GM12878 (cell line): Measurements from ENCODE around the gene RIPK4. TPM values are rescaled to one million over a fixed set of nuclear protein-coding genes. Genes with fewer than 3 reads are reported as not detected.

Source experiments
- ATAC-seq: fragments of 200-7000 bp; cut with Tn5 transposase; 3 replicates; pipeline ENCODE4 v1.9.1; 2020; ENCODE audit warnings: mild to moderate bottlenecking, moderate library complexity
- BruUV-seq: library from RNA; stranded (reverse); fragments of 400-500 nt; replicated peaks from 2 replicates; lab custom pipeline; 2021; lab: Mats Ljungman, UMichigan
- CTCF ChIA-PET: fragments of 300-600 bp; sonication (Branson Sonifier 250); formaldehyde crosslinking; extraction: SDS; loops from one replicate; lab custom pipeline; 2021; ENCODE audit warnings: inconsistent platforms; lab: Yijun Ruan, JAX
- POLR2A ChIA-PET: fragments of 350-600 bp; formaldehyde crosslinking; extraction: SDS; loops from one replicate; lab custom pipeline; 2021; ENCODE audit warnings: inconsistent platforms; lab: Charles Lee
- RAD21 ChIA-PET: fragments of 300-600 bp; sonication (Branson Sonifier 250); formaldehyde crosslinking; loops from one replicate; lab custom pipeline; 2023; ENCODE audit warnings: antibody characterized with exemption; ENCODE audit not compliant: unreplicated experiment; lab: Charles Lee
- SMC1A ChIA-PET: fragments of 300-600 bp; sonication (Branson Sonifier 250); formaldehyde crosslinking; loops from one replicate; lab custom pipeline; 2023; ENCODE audit not compliant: unreplicated experiment, uncharacterized antibody; lab: Charles Lee
- DNase-seq: peaks from one replicate; pipeline ENCODE4 v3.0.0-alpha.2; 2011; ENCODE audit warnings: low read depth, low spot score
- FAIRE-seq: peaks from 3 replicates; lab custom pipeline; 2011; peaks lifted over from hg19 to GRCh38; lab: Jason Lieb, UNC
- H2AFZ ChIP-seq: 2 replicates; pipeline ENCODE4 v1.6.0; 2011; ENCODE audit warnings: low read depth, low read length, control low read depth; ENCODE audit not compliant: control insufficient read depth
- H3K27ac ChIP-seq: 2 replicates; pipeline ENCODE4 v1.5.1; 2011; ENCODE audit warnings: control low read depth; ENCODE audit not compliant: control insufficient read depth, insufficient read depth
- H3K27me3 ChIP-seq, 2 experiments: replicated peaks in 1 of 2; 2 replicates each; pipeline versions ENCODE4 v1.6.0 to v1.6.1; 2011; ENCODE audit warnings: low read length in 1 of 2; ENCODE audit not compliant: control insufficient read depth in 2 of 2, insufficient read depth in 2 of 2
- H3K36me3 ChIP-seq, 2 experiments: 2 replicates each; pipeline ENCODE4 v1.5.1; 2011; ENCODE audit warnings: low read length in 1 of 2; ENCODE audit not compliant: control insufficient read depth in 2 of 2, insufficient read depth in 2 of 2
- H3K4me1 ChIP-seq: 2 replicates; pipeline ENCODE4 v1.6.1; 2011; ENCODE audit warnings: mild to moderate bottlenecking, low read length, moderate library complexity, mixed read lengths; ENCODE audit not compliant: control insufficient read depth, insufficient read depth
- H3K4me2 ChIP-seq: 2 replicates; pipeline ENCODE4 v1.6.0; 2011; ENCODE audit warnings: control low read depth; ENCODE audit not compliant: control insufficient read depth, insufficient read depth
- H3K4me3 ChIP-seq: fragments of 200-600 bp; sonication (generic); 2 replicates; pipeline ENCODE4 v1.5.1; 2016
- H3K79me2 ChIP-seq: 2 replicates; pipeline ENCODE4 v1.6.0; 2011; ENCODE audit warnings: low read length; ENCODE audit not compliant: control insufficient read depth, insufficient read depth
- H3K9ac ChIP-seq: 2 replicates; pipeline ENCODE4 v1.8.0; 2011; ENCODE audit warnings: low read length, control low read depth, mixed read lengths; ENCODE audit not compliant: control insufficient read depth, insufficient read depth
- H3K9me3 ChIP-seq: replicated peaks from 3 replicates; pipeline ENCODE4 v1.5.1; 2011; ENCODE audit warnings: mild to moderate bottlenecking, low read length; ENCODE audit not compliant: control insufficient read depth, insufficient read depth
- H4K20me1 ChIP-seq: 2 replicates; pipeline ENCODE4 v1.6.0; 2011; ENCODE audit not compliant: control insufficient read depth, insufficient read depth
- BACH1 ChIP-seq: fragments of 450-650 bp; IDR thresholded peaks from 2 replicates; pipeline ENCODE4 v1.6.1; 2017; ENCODE audit warnings: mild to moderate bottlenecking, borderline replicate concordance
- CBX3 ChIP-seq: fragments of 200-600 bp; sonication (generic); IDR thresholded peaks from 2 replicates; pipeline ENCODE4 v1.6.1; 2016; ENCODE audit warnings: low read depth, borderline replicate concordance
- CEBPB ChIP-seq, 2 experiments: fragments of 150-350 bp in 1 of 2; IDR thresholded peaks; 2 replicates each; pipeline ENCODE4 v1.6.1; 2012 to 2014; ENCODE audit warnings: low read depth in 2 of 2, low read length in 2 of 2, borderline replicate concordance in 1 of 2, inconsistent platforms in 1 of 2
- ELK1 ChIP-seq: IDR thresholded peaks from 2 replicates; pipeline ENCODE4 v1.6.1; 2012; ENCODE audit warnings: low read depth, low read length, improper control_type of control experiment
- FOXM1 ChIP-seq: IDR thresholded peaks from 2 replicates; pipeline ENCODE4 v1.6.1; 2012; ENCODE audit warnings: low read depth, mild to moderate bottlenecking, inconsistent platforms, low read length, moderate library complexity
- GABPA ChIP-seq: IDR thresholded peaks from 2 replicates; pipeline ENCODE4 v1.6.1; 2014; ENCODE audit warnings: antibody characterized with exemption, low read depth, mild to moderate bottlenecking, inconsistent platforms
- HDGF ChIP-seq: fragments of 450-650 bp; IDR thresholded peaks from 2 replicates; pipeline ENCODE4 v1.6.1; 2016; ENCODE audit warnings: antibody characterized with exemption
- HSF1 ChIP-seq: fragments of 150-350 bp; IDR thresholded peaks from 2 replicates; pipeline ENCODE4 v1.6.1; 2014; ENCODE audit warnings: mild to moderate bottlenecking, low read depth, low read length
- IKZF2 ChIP-seq, 2 experiments: fragments of 450-650 bp; IDR thresholded peaks; 2 replicates each; pipeline ENCODE4 v1.6.1; 2017; ENCODE audit warnings: mild to moderate bottlenecking in 2 of 2, moderate library complexity in 2 of 2
- SUPT20H ChIP-seq: IDR thresholded peaks from 2 replicates; pipeline ENCODE4 v1.6.1; 2011; ENCODE audit warnings: low read depth, mild to moderate bottlenecking, low read length, moderate library complexity, borderline replicate concordance; ENCODE audit not compliant: control insufficient read depth
- WGBS: methylation state at CpG from one replicate; pipeline ENCODE4 v1.1.6; 2016; ENCODE audit warnings: low lambda C conversion rate; ENCODE audit not compliant: insufficient replicate concordance, insufficient coverage; ENCODE audit errors: missing lambda C conversion rate; 5-methylcytosine and 5-hydroxymethylcytosine counted together
- in situ Hi-C: fragments of 300-500 bp; cut with MboI; formaldehyde crosslinking; loops from 9 replicates; pipeline ENCODE4 v1.14.3; 2018; ENCODE audit warnings: mixed read lengths
- intact Hi-C: fragments of 100-400 bp; cut with micrococcal nuclease; formaldehyde crosslinking; loops from one replicate; pipeline ENCODE4 v1.14.2; 2022; ENCODE audit not compliant: unreplicated experiment
- polyA plus RNA-seq, 11 experiments: library from polyadenylated mRNA; depleted of rRNA in 4 of 11; unstranded in 6 of 11; stranded (reverse) in 5 of 11; fragments of >200 nt; fragmentation: Nextera tagmentation in 4 of 11; fragmentation: Illumina TruSeq in 1 of 11; extraction: Ambion mirVana in 4 of 11; extraction: Trizol in 1 of 11; gene quantifications; 1 replicate in 1 of 11; 2 replicates in 10 of 11; pipeline versions ENCODE4 v1.2.1 to v1.2.3, GENCODE V29; 2011 to 2016; ENCODE audit warnings: inconsistent platforms in 2 of 11, missing spikeins in 2 of 11, low read depth in 1 of 11
- total RNA-seq, 4 experiments: library from RNA; depleted of rRNA in 3 of 4; stranded (reverse); fragments of >200 nt in 3 of 4; fragmentation: Illumina TruSeq in 1 of 4; extraction: Trizol in 1 of 4; gene quantifications; 2 replicates each; pipeline versions ENCODE4 v1.2.1 to v1.2.3, GENCODE V29; 2013 to 2021

Gene RIPK4
- total and polyA plus RNA-seq, 10 of the 15 experiments (the other 5 are each of a cell fraction or from before 2014, with no cell fraction given): 0.05 TPM; not detected in 9

GRCh38 chr21:41754479-41754891 lies 12.4 kb downstream of the RIPK4 start (continued):
- TF ChIP-seq HSF1: no peak
- no peak for TF ChIP-seq CBX3
- no peak for TF ChIP-seq FOXM1
- TF ChIP-seq BACH1: no peak
- no peak for TF ChIP-seq HDGF
- TF ChIP-seq SUPT20H: no peak

- Histone ChIP-seq H3K9me3 (no peaks in the 10 kb centered on the region), H3K9ac (no peak overlapping the region), H3K4me2 (no peak overlapping the region), H3K27me3 (no peaks in the 10 kb centered on the region; a peak in 1 of 4 replicates), H3K4me1 (no peaks in the 10 kb centered on the region), H3K79me2 (no peaks in the 10 kb centered on the region), H3K36me3 (no peaks in the 10 kb centered on the region), H4K20me1 (no peaks in the 10 kb centered on the region), H2AFZ (no peak overlapping the region), H3K4me3 (no peak overlapping the region), H3K27ac (no peak overlapping the region)
- intact Hi-C loops (no loop called here), in situ Hi-C loops (no loop called here)
- ChIA-PET SMC1A (interaction anchor here (1.0 kb wide), 1 partner anchor 11 kb away, joined by 3 read pairs; no protein-coding TSS in a partner anchor), RAD21 (interaction anchor here (1.1 to 1.4 kb wide), 2 partner anchors 15 to 140 kb away, joined by 3 read pairs; no protein-coding TSS in a partner anchor), POLR2A (no interaction called here), CTCF (interaction anchor here (0.8 to 1.1 kb wide), 2 partner anchors 9 to 142 kb away, joined by 3 read pairs; no protein-coding TSS in a partner anchor)
- FAIRE-seq: no peak
- no peak for TF ChIP-seq IKZF2 (IDR thresholded peaks at IDR 0.05)
- no peak for TF ChIP-seq ELK1
- TF ChIP-seq GABPA: no peak
- TF ChIP-seq CEBPB (IDR thresholded peaks at IDR 0.05; ENCODE audit: borderline replicate concordance in 1 of 2, low read depth in 2 of 2, low read length in 2 of 2): no peak
- ATAC-seq: no peak
- WGBS: 25% methylated on average over 15 of the region's 16 CpGs
- no TSS peak for BruUV-seq
- DNase-seq: no peak
These were observed 13.6 kb downstream of the RIPK4 start for GRCh38 chr21:41753006-41753898.
